GM23338 (cell line): Measurements from ENCODE around the gene MCC. TPM values are rescaled to one million over a fixed set of nuclear protein-coding genes. Genes with fewer than 3 reads are reported as not detected.

Experiments
- ATAC-seq: fragments of 200-7000 bp; cut with Tn5 transposase; 3 replicates; pipeline ENCODE4 v1.9.1; 2020
- DNase-seq: peaks from one replicate; pipeline ENCODE4 v3.0.0-alpha.2; 2015; ENCODE audit warnings: low spot score
- H2AFZ ChIP-seq: fragments of 200-600 bp; sonication (generic); 2 replicates; pipeline ENCODE4 v1.8.0; 2016; ENCODE audit warnings: antibody characterized with exemption, mild to moderate bottlenecking, moderate library complexity
- H3F3A ChIP-seq: fragments of 200-600 bp; sonication (generic); replicated peaks from 2 replicates; pipeline ENCODE4 v1.8.0; 2017; ENCODE audit warnings: antibody characterized with exemption, mixed run types, low read depth
- H3K27ac ChIP-seq: fragments of 200-600 bp; sonication (generic); 2 replicates; pipeline ENCODE4 v1.6.1; 2016; ENCODE audit warnings: low read depth
- H3K27me3 ChIP-seq: fragments of 200-600 bp; sonication (generic); 2 replicates; pipeline ENCODE4 v1.8.0; 2016; ENCODE audit warnings: mild to moderate bottlenecking, mixed run types, moderate library complexity; ENCODE audit not compliant: insufficient read depth
- H3K36me3 ChIP-seq: fragments of 200-600 bp; sonication (generic); 2 replicates; pipeline ENCODE4 v1.8.0; 2016; ENCODE audit warnings: mild to moderate bottlenecking; ENCODE audit not compliant: insufficient read depth
- H3K4me1 ChIP-seq: fragments of 200-600 bp; sonication (generic); 2 replicates; pipeline ENCODE4 v1.8.0; 2016; ENCODE audit warnings: mild to moderate bottlenecking, moderate library complexity; ENCODE audit not compliant: insufficient read depth
- H3K4me2 ChIP-seq: fragments of 200-600 bp; sonication (generic); 2 replicates; pipeline ENCODE4 v1.7.1; 2017; ENCODE audit warnings: mixed run types
- H3K4me3 ChIP-seq: fragments of 200-600 bp; sonication (generic); 2 replicates; pipeline ENCODE4 v1.6.1; 2016; ENCODE audit warnings: mixed run types
- H3K79me2 ChIP-seq: fragments of 200-600 bp; sonication (generic); replicated peaks from 2 replicates; pipeline ENCODE4 v1.8.0; 2017; ENCODE audit warnings: mild to moderate bottlenecking; ENCODE audit not compliant: insufficient read depth
- H3K9me2 ChIP-seq: fragments of 200-600 bp; sonication (generic); 2 replicates; pipeline ENCODE4 v1.8.0; 2017; ENCODE audit not compliant: insufficient read depth
- H4K20me1 ChIP-seq: fragments of 200-600 bp; sonication (generic); replicated peaks from 2 replicates; pipeline ENCODE4 v1.8.0; 2017; ENCODE audit warnings: mild to moderate bottlenecking; ENCODE audit not compliant: insufficient read depth
- H3K27ac Mint-ChIP-seq: 2 replicates; pipeline ENCODE4 v1.8.0; 2020; ENCODE audit warnings: inconsistent platforms, mild to moderate bottlenecking, moderate library complexity, mixed read lengths
- H3K27me3 Mint-ChIP-seq: 3 replicates; pipeline ENCODE4 v1.8.0; 2022; ENCODE audit warnings: low read depth, mild to moderate bottlenecking, moderate library complexity, mixed read lengths, inconsistent platforms; ENCODE audit not compliant: insufficient read depth, poor library complexity
- H3K36me3 Mint-ChIP-seq: 3 replicates; pipeline ENCODE4 v1.8.0; 2021; ENCODE audit warnings: low read depth, mild to moderate bottlenecking, inconsistent platforms, moderate library complexity, mixed read lengths
- H3K4me1 Mint-ChIP-seq: 3 replicates; pipeline ENCODE4 v1.8.0; 2020; ENCODE audit warnings: mild to moderate bottlenecking, inconsistent platforms, mixed read lengths
- H3K4me3 Mint-ChIP-seq: 3 replicates; pipeline ENCODE4 v1.8.0; 2021; ENCODE audit warnings: moderate library complexity, mild to moderate bottlenecking, inconsistent platforms, mixed read lengths
- H3K9me3 Mint-ChIP-seq: 3 replicates; pipeline ENCODE4 v1.8.0; 2020; ENCODE audit warnings: moderate library complexity, mild to moderate bottlenecking, inconsistent platforms, mixed read lengths
- CREB1 ChIP-seq: fragments of 250-450 bp; sonication (Bioruptor Pico); IDR thresholded peaks from 2 replicates; pipeline ENCODE4 v1.5.0; 2020; ENCODE audit warnings: low read depth, mild to moderate bottlenecking, moderate library complexity
- EZH2 ChIP-seq: fragments of 200-600 bp; sonication (generic); IDR thresholded peaks from one replicate; pipeline ENCODE4 v1.8.0; 2017; ENCODE audit warnings: antibody characterized with exemption, mild to moderate bottlenecking, low read depth; ENCODE audit not compliant: unreplicated experiment
- EZH2phosphoT487 ChIP-seq: fragments of 200-600 bp; sonication (generic); IDR thresholded peaks from one replicate; pipeline ENCODE4 v1.8.1; 2018; ENCODE audit warnings: antibody characterized with exemption; ENCODE audit not compliant: unreplicated experiment
- JUNB ChIP-seq: IDR thresholded peaks from one replicate; pipeline ENCODE4 v1.6.1; 2016; ENCODE audit warnings: antibody characterized with exemption; ENCODE audit not compliant: unreplicated experiment
- NANOG ChIP-seq: IDR thresholded peaks from 2 replicates; pipeline ENCODE4 v1.6.1; 2016; ENCODE audit warnings: antibody characterized with exemption, borderline replicate concordance
- POLR2AphosphoS5 ChIP-seq: IDR thresholded peaks from 2 replicates; pipeline ENCODE4 v1.6.1; 2016; ENCODE audit warnings: antibody characterized with exemption, low read depth
- STAT1 ChIP-seq: IDR thresholded peaks from one replicate; pipeline ENCODE4 v1.6.1; 2016; ENCODE audit warnings: antibody characterized with exemption; ENCODE audit not compliant: unreplicated experiment
- ZNF114 ChIP-seq: fragments of 250-450 bp; sonication (Bioruptor Pico); IDR thresholded peaks from 2 replicates; pipeline ENCODE4 v1.5.0; 2020; ENCODE audit warnings: mild to moderate bottlenecking, moderate library complexity
- ZNF331 ChIP-seq: fragments of 250-450 bp; sonication (Bioruptor Pico); IDR thresholded peaks from 2 replicates; pipeline ENCODE4 v1.5.0; 2020; ENCODE audit warnings: low read depth, mild to moderate bottlenecking, moderate library complexity
- polyA plus RNA-seq: library from polyadenylated mRNA; unstranded; fragments of >200 nt; fragmentation: Nextera tagmentation; extraction: Ambion mirVana; gene quantifications from 2 replicates; pipeline ENCODE4 v1.2.1, GENCODE V29; 2016
- total RNA-seq: library from RNA; depleted of rRNA; stranded (reverse); fragments of >200 nt; shearing (Covaris generic); gene quantifications from 2 replicates; pipeline ENCODE4 v1.2.3, GENCODE V29; 2014
- TF ChIP-seq, protein P1 (sequence below): IDR thresholded peaks from 2 replicates; pipeline ENCODE4 v1.6.1; 2016; ENCODE audit warnings: antibody characterized with exemption
- TF ChIP-seq, protein P2 (sequence below), 2 experiments: fragments of 200-600 bp in 1 of 2; sonication (generic) in 1 of 2; conservative IDR thresholded peaks; 2 replicates each; pipeline versions ENCODE4 v1.5.1 to v1.6.1; 2016 to 2017; ENCODE audit warnings: antibody characterized with exemption in 2 of 2, low read depth in 2 of 2, mild to moderate bottlenecking in 2 of 2, moderate library complexity in 1 of 2
- TF ChIP-seq, protein P3 (sequence below): IDR thresholded peaks from one replicate; pipeline ENCODE4 v1.6.1; 2018; ENCODE audit warnings: antibody characterized with exemption; ENCODE audit not compliant: unreplicated experiment
- TF ChIP-seq, protein P4 (sequence below): fragments of 250-450 bp; sonication (Bioruptor Pico); IDR thresholded peaks from 2 replicates; pipeline ENCODE4 v1.5.0; 2020; ENCODE audit warnings: mild to moderate bottlenecking, moderate library complexity

Gene MCC
- total and polyA plus RNA-seq, 2 experiments from 2014 or later, result 3.8 to 10.1 TPM

DNA sequence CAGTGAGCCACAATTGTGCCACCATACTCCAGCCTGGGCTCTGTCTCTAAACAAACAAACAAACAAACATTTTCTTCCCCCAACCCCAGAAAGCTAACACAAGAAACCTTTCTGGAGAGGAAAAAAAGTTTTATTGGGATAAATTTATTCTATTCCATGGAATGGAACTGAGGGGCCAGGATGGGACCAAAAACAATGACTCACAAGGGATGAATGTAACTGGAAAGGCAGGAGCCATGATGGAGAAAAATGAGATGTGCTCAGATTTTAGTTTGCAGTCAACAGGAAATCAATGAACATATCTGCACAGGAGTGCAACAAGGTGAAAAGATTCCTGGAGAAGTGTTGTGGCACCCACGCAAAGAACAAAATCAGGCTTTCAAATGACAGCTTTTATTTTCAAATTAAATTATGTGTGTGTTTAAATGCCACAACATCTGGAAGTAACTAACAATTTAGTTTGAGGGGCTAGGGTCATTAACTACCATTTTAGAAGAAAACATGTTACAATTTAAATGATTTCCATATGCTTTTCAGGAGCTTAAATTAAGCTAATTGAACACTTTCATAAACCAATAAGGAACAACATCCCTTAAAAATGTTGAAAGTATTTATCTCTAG, 262.0 kb downstream of the MCC start:
- TF ChIP-seq CREB1 (CRISPR knock-in tag) (no peak), NANOG (no peak), ZNF331 (CRISPR knock-in tag) (no peak), POLR2AphosphoS5 (no peak), EZH2 (no peak), STAT1 (no peak), JUNB (no peak), ZNF114 (CRISPR knock-in tag) (no peak), EZH2phosphoT487 (no peak)
- TF ChIP-seq, protein P1, sequence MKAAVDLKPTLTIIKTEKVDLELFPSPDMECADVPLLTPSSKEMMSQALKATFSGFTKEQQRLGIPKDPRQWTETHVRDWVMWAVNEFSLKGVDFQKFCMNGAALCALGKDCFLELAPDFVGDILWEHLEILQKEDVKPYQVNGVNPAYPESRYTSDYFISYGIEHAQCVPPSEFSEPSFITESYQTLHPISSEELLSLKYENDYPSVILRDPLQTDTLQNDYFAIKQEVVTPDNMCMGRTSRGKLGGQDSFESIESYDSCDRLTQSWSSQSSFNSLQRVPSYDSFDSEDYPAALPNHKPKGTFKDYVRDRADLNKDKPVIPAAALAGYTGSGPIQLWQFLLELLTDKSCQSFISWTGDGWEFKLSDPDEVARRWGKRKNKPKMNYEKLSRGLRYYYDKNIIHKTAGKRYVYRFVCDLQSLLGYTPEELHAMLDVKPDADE, result no peak
- TF ChIP-seq, protein P2, sequence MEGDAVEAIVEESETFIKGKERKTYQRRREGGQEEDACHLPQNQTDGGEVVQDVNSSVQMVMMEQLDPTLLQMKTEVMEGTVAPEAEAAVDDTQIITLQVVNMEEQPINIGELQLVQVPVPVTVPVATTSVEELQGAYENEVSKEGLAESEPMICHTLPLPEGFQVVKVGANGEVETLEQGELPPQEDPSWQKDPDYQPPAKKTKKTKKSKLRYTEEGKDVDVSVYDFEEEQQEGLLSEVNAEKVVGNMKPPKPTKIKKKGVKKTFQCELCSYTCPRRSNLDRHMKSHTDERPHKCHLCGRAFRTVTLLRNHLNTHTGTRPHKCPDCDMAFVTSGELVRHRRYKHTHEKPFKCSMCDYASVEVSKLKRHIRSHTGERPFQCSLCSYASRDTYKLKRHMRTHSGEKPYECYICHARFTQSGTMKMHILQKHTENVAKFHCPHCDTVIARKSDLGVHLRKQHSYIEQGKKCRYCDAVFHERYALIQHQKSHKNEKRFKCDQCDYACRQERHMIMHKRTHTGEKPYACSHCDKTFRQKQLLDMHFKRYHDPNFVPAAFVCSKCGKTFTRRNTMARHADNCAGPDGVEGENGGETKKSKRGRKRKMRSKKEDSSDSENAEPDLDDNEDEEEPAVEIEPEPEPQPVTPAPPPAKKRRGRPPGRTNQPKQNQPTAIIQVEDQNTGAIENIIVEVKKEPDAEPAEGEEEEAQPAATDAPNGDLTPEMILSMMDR (conservative IDR thresholded peaks at IDR 0.05; ENCODE audit: low read depth in 2 of 2), result no peak
- TF ChIP-seq, protein P3, sequence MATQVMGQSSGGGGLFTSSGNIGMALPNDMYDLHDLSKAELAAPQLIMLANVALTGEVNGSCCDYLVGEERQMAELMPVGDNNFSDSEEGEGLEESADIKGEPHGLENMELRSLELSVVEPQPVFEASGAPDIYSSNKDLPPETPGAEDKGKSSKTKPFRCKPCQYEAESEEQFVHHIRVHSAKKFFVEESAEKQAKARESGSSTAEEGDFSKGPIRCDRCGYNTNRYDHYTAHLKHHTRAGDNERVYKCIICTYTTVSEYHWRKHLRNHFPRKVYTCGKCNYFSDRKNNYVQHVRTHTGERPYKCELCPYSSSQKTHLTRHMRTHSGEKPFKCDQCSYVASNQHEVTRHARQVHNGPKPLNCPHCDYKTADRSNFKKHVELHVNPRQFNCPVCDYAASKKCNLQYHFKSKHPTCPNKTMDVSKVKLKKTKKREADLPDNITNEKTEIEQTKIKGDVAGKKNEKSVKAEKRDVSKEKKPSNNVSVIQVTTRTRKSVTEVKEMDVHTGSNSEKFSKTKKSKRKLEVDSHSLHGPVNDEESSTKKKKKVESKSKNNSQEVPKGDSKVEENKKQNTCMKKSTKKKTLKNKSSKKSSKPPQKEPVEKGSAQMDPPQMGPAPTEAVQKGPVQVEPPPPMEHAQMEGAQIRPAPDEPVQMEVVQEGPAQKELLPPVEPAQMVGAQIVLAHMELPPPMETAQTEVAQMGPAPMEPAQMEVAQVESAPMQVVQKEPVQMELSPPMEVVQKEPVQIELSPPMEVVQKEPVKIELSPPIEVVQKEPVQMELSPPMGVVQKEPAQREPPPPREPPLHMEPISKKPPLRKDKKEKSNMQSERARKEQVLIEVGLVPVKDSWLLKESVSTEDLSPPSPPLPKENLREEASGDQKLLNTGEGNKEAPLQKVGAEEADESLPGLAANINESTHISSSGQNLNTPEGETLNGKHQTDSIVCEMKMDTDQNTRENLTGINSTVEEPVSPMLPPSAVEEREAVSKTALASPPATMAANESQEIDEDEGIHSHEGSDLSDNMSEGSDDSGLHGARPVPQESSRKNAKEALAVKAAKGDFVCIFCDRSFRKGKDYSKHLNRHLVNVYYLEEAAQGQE, result no peak
- TF ChIP-seq, protein P4, sequence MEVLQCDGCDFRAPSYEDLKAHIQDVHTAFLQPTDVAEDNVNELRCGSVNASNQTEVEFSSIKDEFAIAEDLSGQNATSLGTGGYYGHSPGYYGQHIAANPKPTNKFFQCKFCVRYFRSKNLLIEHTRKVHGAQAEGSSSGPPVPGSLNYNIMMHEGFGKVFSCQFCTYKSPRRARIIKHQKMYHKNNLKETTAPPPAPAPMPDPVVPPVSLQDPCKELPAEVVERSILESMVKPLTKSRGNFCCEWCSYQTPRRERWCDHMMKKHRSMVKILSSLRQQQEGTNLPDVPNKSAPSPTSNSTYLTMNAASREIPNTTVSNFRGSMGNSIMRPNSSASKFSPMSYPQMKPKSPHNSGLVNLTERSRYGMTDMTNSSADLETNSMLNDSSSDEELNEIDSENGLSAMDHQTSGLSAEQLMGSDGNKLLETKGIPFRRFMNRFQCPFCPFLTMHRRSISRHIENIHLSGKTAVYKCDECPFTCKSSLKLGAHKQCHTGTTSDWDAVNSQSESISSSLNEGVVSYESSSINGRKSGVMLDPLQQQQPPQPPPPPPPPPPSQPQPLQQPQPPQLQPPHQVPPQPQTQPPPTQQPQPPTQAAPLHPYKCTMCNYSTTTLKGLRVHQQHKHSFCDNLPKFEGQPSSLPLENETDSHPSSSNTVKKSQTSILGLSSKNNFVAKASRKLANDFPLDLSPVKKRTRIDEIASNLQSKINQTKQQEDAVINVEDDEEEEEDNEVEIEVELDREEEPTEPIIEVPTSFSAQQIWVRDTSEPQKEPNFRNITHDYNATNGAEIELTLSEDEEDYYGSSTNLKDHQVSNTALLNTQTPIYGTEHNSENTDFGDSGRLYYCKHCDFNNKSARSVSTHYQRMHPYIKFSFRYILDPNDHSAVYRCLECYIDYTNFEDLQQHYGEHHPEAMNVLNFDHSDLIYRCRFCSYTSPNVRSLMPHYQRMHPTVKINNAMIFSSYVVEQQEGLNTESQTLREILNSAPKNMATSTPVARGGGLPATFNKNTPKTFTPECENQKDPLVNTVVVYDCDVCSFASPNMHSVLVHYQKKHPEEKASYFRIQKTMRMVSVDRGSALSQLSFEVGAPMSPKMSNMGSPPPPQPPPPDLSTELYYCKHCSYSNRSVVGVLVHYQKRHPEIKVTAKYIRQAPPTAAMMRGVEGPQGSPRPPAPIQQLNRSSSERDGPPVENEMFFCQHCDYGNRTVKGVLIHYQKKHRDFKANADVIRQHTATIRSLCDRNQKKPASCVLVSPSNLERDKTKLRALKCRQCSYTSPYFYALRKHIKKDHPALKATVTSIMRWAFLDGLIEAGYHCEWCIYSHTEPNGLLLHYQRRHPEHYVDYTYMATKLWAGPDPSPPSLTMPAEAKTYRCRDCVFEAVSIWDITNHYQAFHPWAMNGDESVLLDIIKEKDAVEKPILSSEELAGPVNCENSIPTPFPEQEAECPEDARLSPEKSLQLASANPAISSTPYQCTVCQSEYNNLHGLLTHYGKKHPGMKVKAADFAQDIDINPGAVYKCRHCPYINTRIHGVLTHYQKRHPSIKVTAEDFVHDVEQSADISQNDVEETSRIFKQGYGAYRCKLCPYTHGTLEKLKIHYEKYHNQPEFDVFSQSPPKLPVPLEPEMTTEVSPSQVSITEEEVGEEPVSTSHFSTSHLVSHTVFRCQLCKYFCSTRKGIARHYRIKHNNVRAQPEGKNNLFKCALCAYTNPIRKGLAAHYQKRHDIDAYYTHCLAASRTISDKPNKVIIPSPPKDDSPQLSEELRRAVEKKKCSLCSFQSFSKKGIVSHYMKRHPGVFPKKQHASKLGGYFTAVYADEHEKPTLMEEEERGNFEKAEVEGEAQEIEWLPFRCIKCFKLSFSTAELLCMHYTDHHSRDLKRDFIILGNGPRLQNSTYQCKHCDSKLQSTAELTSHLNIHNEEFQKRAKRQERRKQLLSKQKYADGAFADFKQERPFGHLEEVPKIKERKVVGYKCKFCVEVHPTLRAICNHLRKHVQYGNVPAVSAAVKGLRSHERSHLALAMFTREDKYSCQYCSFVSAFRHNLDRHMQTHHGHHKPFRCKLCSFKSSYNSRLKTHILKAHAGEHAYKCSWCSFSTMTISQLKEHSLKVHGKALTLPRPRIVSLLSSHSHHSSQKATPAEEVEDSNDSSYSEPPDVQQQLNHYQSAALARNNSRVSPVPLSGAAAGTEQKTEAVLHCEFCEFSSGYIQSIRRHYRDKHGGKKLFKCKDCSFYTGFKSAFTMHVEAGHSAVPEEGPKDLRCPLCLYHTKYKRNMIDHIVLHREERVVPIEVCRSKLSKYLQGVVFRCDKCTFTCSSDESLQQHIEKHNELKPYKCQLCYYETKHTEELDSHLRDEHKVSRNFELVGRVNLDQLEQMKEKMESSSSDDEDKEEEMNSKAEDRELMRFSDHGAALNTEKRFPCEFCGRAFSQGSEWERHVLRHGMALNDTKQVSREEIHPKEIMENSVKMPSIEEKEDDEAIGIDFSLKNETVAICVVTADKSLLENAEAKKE (CRISPR knock-in tag), result no peak
- Mint-ChIP-seq H3K4me1 (peaks cover 46% of the 10 kb centered on the region), H3K36me3 (no peaks in the 10 kb centered on the region; the same call in 2 of the 3 replicates), H3K9me3 (peaks cover 5% of the 10 kb centered on the region; the same call in 2 of the 3 replicates), H3K4me3 (no peak overlapping the region), H3K27ac (no peak overlapping the region), H3K27me3 (no peaks in the 10 kb centered on the region)
- Histone ChIP-seq H3K27me3 (no peaks in the 10 kb centered on the region), H3K79me2 (no peaks in the 10 kb centered on the region), H3K27ac (no peak overlapping the region), H3K4me3 (no peak overlapping the region), H3K36me3 (no peaks in the 10 kb centered on the region), H3F3A (no peaks in the 10 kb centered on the region), H3K4me2 (no peak overlapping the region), H2AFZ (no peak overlapping the region), H4K20me1 (no peaks in the 10 kb centered on the region), H3K9me2 (no peaks in the 10 kb centered on the region; the same call in 1 of the 2 replicates), H3K4me1 (peaks cover 18% of the 10 kb centered on the region)
- no peak for ATAC-seq
- no peak for DNase-seq
